ENCODE results near the gene UCHL1. TPM values are rescaled to one million over a fixed set of nuclear protein-coding genes. Genes with fewer than 3 reads are reported as not detected.

The UCHL1 gene
- polyA plus RNA-seq (2012; ENCODE audit: insufficient read depth, insufficient read length, low read depth) = 904 TPM

DNA sequence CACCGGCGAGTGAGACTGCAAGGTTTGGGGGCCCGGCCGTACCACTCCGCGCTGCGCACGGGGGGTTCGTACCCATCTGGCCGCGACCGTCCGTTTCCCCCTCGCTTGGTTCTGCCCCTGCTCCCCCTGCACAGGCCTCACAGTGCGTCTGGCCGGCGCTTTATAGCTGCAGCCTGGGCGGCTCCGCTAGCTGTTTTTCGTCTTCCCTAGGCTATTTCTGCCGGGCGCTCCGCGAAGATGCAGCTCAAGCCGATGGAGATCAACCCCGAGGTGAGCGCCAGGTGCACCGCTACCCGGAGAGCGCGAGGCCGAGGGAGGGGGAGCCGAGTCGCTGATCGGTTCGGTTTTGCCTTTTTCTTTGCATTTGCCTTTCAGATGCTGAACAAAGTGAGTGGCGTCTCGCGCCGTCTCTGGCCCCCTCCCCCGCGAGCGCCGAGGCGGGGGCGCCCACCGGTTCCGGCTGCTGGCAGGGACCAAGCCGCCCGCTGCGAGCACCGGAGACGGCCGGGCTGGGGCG, at the start of gene UCHL1:
TSS of gene UCHL1 (plus strand) at position 189 of the 517 bp plus-strand sequence. CDS start at position 238, 49 bp downstream.
- DNase-seq = peak; percentile 97
- Histone ChIP-seq H3K9me3 (no peaks in the 10 kb centered on the region), H3K4me3 (ENCODE audit: low read depth, low read length) (peak within 1 kb of the TSS; percentile 88), H3K4me1 (0 out of 2 replicates have a peak, but pooled peaks cover 2% of the 10 kb centered on the region), H3K36me3 (peaks cover 48% of the 10 kb centered on the region), H3K27me3 (no peaks in the 10 kb centered on the region)
- TF ChIP-seq, protein P1, sequence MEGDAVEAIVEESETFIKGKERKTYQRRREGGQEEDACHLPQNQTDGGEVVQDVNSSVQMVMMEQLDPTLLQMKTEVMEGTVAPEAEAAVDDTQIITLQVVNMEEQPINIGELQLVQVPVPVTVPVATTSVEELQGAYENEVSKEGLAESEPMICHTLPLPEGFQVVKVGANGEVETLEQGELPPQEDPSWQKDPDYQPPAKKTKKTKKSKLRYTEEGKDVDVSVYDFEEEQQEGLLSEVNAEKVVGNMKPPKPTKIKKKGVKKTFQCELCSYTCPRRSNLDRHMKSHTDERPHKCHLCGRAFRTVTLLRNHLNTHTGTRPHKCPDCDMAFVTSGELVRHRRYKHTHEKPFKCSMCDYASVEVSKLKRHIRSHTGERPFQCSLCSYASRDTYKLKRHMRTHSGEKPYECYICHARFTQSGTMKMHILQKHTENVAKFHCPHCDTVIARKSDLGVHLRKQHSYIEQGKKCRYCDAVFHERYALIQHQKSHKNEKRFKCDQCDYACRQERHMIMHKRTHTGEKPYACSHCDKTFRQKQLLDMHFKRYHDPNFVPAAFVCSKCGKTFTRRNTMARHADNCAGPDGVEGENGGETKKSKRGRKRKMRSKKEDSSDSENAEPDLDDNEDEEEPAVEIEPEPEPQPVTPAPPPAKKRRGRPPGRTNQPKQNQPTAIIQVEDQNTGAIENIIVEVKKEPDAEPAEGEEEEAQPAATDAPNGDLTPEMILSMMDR (IDR thresholded peaks at IDR 0.05; ENCODE audit: low read depth, low read length) = no peak

GRCh38 chr4:41207291-41207831, 49.4 kb upstream of the UCHL1 start:
- Histone ChIP-seq H3K9me3 (no peaks in the 10 kb centered on the region), H3K4me3 (ENCODE audit: low read depth, low read length) (no peak overlapping the region), H3K4me1 (no peaks in the 10 kb centered on the region), H3K27me3 (no peaks in the 10 kb centered on the region), H3K36me3 (no peaks in the 10 kb centered on the region)
- TF ChIP-seq, protein P1 (IDR thresholded peaks at IDR 0.05; ENCODE audit: low read depth, low read length) = no peak
- no peak for DNase-seq

DNA sequence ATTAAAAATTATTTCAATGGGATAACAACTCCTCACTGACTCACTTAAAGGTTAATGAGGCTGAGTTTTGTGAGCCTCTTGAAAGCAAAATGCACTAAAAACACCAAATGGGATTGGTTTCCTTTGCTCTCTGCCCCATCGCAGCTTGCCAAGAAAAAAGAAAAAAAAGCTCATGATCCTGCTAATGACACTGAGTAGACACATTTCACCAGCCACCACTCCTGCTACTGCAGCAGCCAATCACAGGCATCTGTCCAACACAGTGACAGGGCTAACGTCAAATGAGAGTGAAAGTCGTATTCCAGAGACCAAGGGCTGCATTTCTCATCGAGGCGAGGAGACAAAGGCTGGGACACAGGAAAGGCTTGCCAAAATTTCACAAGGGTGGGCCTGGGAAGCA, 47.5 kb upstream of the UCHL1 start:
- Histone ChIP-seq H3K36me3 (no peaks in the 10 kb centered on the region), H3K4me3 (ENCODE audit: low read depth, low read length) (no peak overlapping the region), H3K27me3 (no peaks in the 10 kb centered on the region), H3K9me3 (no peaks in the 10 kb centered on the region), H3K4me1 (no peaks in the 10 kb centered on the region)
- TF ChIP-seq, protein P1 (IDR thresholded peaks at IDR 0.05; ENCODE audit: low read depth, low read length) = no peak
- DNase-seq = no peak

DNA sequence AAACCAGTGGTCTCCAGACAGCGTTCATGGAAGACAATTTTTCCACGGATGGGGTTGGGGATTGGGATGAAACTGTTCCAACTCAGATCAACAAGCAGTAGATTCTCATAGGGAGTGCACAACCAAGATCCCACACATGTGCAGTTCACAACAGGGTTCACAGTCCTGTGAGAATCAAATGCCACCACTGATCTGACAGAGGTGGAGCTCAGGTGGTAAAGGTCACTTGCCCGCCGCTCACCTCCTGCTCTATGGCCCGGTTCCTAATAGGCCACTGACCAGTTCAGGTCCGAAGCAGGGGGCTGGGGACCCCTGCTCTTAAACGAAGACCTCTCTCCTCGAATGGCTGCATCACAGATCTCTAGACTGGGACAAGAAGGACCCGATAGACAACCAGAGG, 46.8 kb upstream of the UCHL1 start:
- TF ChIP-seq, protein P1 (IDR thresholded peaks at IDR 0.05; ENCODE audit: low read depth, low read length) = no peak
- no peak for DNase-seq
- H3K27me3 ChIP-seq = no peaks in the 10 kb centered on the region
- H3K4me3 ChIP-seq (ENCODE audit: low read depth, low read length) = no peak overlapping the region
- no peaks in the 10 kb centered on the region for H3K36me3 ChIP-seq
- H3K4me1 ChIP-seq = peaks cover 3% of the 10 kb centered on the region
- no peaks in the 10 kb centered on the region for H3K9me3 ChIP-seq

DNA sequence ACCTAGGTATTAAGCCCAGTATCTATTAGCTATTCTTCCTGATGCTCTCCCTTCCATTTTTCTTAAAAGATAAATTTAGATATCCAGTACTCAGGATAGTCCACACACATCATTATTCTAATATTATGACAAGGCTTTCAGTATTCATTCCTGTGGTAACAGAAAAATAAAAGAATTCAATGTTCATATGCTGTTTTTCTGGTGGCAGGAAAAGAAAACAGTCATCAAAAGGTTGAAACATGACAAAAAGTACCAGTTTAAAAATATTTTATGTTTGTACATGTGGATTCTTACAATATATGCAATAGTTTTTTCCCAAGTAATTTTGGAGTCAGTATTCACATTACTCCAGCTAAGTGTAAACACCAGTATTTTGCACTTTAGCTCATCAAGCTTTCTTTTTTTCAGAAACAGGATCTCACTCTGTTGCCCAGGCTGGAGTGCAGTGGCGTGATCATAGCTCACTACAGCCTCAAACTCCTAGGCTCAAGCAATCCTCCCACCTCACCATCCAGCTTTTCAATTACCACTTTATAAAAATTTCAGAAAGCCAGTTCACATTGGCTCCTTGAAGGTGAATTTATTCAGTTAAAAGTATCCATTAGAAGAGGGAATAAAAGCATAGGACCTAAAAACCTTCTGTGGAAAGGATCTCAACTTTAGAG, 44.6 kb upstream of the UCHL1 start:
- Histone ChIP-seq H3K4me3 (ENCODE audit: low read depth, low read length) (no peak overlapping the region), H3K4me1 (peaks cover 10% of the 10 kb centered on the region)
- TF ChIP-seq, protein P1 (IDR thresholded peaks at IDR 0.05; ENCODE audit: low read depth, low read length) = no peak

More for the DNA sequence above, 44.6 kb upstream of the UCHL1 start:
- Histone ChIP-seq H3K36me3 (no peaks in the 10 kb centered on the region), H3K9me3 (no peaks in the 10 kb centered on the region), H3K27me3 (no peaks in the 10 kb centered on the region)
- no peak for DNase-seq
